ENCODE results near the gene NCAPH2. TPM values are rescaled to one million over a fixed set of nuclear protein-coding genes. Genes with fewer than 3 reads are reported as not detected.
A peak's percentile ranks its signal among the peaks of the same experiment; 100 is the strongest.

Gene NCAPH2
- total and polyA plus RNA-seq, 2 of the 13 experiments (the other 11 are each of a cell fraction or from before 2014, with no cell fraction given): 28.1 to 64.4 TPM

DNA sequence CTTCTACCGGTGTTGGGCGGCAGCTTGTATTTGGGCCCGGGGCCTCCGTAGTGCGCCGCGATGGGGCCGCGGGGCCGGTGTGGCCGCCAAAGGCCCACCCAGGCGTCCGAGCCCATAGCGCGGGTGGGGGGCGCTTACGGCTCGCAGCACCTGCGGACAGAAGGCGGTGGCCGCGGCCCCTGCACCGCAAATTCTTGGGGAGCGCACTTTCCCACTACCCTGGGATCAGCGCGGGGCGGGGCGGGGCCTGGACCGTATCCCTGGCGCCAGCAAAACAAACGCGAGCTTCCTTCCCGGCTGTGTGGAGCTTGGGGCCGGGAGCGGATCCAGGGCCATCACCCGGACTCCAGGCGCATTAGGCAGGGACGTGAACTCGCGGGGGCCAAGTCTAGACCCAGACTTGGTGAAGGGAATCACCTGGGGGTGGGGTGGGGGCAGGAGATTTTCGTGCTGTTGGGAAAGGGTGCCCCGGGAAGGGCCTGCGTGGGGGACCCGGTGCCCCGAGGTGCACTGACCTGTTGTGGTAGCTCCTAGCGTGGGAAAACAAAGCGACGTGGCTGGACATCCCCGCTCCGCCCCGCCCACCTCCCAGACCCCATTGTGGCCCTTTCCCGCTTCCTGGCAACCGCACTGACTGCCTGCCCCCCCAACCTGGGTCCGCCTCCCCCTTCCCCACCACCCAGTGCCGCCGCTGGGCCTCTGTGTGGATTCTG, 24.1 kb downstream of the NCAPH2 start (continued):
- TF ChIP-seq, protein P1, sequence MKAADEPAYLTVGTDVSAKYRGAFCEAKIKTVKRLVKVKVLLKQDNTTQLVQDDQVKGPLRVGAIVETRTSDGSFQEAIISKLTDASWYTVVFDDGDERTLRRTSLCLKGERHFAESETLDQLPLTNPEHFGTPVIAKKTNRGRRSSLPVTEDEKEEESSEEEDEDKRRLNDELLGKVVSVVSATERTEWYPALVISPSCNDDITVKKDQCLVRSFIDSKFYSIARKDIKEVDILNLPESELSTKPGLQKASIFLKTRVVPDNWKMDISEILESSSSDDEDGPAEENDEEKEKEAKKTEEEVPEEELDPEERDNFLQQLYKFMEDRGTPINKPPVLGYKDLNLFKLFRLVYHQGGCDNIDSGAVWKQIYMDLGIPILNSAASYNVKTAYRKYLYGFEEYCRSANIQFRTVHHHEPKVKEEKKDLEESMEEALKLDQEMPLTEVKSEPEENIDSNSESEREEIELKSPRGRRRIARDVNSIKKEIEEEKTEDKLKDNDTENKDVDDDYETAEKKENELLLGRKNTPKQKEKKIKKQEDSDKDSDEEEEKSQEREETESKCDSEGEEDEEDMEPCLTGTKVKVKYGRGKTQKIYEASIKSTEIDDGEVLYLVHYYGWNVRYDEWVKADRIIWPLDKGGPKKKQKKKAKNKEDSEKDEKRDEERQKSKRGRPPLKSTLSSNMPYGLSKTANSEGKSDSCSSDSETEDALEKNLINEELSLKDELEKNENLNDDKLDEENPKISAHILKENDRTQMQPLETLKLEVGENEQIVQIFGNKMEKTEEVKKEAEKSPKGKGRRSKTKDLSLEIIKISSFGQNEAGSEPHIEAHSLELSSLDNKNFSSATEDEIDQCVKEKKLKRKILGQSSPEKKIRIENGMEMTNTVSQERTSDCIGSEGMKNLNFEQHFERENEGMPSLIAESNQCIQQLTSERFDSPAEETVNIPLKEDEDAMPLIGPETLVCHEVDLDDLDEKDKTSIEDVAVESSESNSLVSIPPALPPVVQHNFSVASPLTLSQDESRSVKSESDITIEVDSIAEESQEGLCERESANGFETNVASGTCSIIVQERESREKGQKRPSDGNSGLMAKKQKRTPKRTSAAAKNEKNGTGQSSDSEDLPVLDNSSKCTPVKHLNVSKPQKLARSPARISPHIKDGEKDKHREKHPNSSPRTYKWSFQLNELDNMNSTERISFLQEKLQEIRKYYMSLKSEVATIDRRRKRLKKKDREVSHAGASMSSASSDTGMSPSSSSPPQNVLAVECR (CRISPR knock-in tag; IDR thresholded peaks at IDR 0.05; ENCODE audit: borderline replicate concordance): peak; percentile 51; the same call in 1 of the 2 replicates
- TF ChIP-seq HDAC2 (CRISPR knock-in tag; IDR thresholded peaks at IDR 0.05) (no peak), PRPF4 (IDR thresholded peaks at IDR 0.05; ENCODE audit: low read depth, low read length, poor library complexity, severe bottlenecking) (no peak), MYC (CRISPR knock-in tag; IDR thresholded peaks at IDR 0.05; ENCODE audit: borderline replicate concordance) (no peak; the same call in 1 of the 2 replicates), ZNF607 (CRISPR knock-in tag; IDR thresholded peaks at IDR 0.05; ENCODE audit: borderline replicate concordance) (0 out of 2 replicates have a peak, but pooled peaks have one; percentile 2), HOXD1 (CRISPR knock-in tag; IDR thresholded peaks at IDR 0.05) (no peak), RFX1 (IDR thresholded peaks at IDR 0.05) (peak; percentile 25; the same call in 1 of the 2 replicates), FOSL2 (CRISPR knock-in tag; IDR thresholded peaks at IDR 0.05) (peak; percentile 25; the same call in 1 of the 2 replicates), HOXA5 (CRISPR knock-in tag; IDR thresholded peaks at IDR 0.05) (peak; percentile 24; the same call in 1 of the 2 replicates), MATR3 (CRISPR knock-in tag; IDR thresholded peaks at IDR 0.05) (no peak)
- TF ChIP-seq, protein P2, sequence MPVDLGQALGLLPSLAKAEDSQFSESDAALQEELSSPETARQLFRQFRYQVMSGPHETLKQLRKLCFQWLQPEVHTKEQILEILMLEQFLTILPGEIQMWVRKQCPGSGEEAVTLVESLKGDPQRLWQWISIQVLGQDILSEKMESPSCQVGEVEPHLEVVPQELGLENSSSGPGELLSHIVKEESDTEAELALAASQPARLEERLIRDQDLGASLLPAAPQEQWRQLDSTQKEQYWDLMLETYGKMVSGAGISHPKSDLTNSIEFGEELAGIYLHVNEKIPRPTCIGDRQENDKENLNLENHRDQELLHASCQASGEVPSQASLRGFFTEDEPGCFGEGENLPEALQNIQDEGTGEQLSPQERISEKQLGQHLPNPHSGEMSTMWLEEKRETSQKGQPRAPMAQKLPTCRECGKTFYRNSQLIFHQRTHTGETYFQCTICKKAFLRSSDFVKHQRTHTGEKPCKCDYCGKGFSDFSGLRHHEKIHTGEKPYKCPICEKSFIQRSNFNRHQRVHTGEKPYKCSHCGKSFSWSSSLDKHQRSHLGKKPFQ (CRISPR knock-in tag; IDR thresholded peaks at IDR 0.05; ENCODE audit: insufficient replicate concordance): peak; percentile 28
- TF ChIP-seq, protein P3, sequence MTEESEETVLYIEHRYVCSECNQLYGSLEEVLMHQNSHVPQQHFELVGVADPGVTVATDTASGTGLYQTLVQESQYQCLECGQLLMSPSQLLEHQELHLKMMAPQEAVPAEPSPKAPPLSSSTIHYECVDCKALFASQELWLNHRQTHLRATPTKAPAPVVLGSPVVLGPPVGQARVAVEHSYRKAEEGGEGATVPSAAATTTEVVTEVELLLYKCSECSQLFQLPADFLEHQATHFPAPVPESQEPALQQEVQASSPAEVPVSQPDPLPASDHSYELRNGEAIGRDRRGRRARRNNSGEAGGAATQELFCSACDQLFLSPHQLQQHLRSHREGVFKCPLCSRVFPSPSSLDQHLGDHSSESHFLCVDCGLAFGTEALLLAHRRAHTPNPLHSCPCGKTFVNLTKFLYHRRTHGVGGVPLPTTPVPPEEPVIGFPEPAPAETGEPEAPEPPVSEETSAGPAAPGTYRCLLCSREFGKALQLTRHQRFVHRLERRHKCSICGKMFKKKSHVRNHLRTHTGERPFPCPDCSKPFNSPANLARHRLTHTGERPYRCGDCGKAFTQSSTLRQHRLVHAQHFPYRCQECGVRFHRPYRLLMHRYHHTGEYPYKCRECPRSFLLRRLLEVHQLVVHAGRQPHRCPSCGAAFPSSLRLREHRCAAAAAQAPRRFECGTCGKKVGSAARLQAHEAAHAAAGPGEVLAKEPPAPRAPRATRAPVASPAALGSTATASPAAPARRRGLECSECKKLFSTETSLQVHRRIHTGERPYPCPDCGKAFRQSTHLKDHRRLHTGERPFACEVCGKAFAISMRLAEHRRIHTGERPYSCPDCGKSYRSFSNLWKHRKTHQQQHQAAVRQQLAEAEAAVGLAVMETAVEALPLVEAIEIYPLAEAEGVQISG (CRISPR knock-in tag; IDR thresholded peaks at IDR 0.05): peak; percentile 16; the same call in 1 of the 2 replicates
- TF ChIP-seq, protein P4, sequence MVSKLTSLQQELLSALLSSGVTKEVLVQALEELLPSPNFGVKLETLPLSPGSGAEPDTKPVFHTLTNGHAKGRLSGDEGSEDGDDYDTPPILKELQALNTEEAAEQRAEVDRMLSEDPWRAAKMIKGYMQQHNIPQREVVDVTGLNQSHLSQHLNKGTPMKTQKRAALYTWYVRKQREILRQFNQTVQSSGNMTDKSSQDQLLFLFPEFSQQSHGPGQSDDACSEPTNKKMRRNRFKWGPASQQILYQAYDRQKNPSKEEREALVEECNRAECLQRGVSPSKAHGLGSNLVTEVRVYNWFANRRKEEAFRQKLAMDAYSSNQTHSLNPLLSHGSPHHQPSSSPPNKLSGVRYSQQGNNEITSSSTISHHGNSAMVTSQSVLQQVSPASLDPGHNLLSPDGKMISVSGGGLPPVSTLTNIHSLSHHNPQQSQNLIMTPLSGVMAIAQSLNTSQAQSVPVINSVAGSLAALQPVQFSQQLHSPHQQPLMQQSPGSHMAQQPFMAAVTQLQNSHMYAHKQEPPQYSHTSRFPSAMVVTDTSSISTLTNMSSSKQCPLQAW (CRISPR knock-in tag; IDR thresholded peaks at IDR 0.05): 0 out of 2 replicates have a peak, but pooled peaks have one; percentile 22

All from HepG2 (cell line).